Neural cell (in vitro differentiated cells): ENCODE measurements around the gene USP25. TPM values are rescaled to one million over a fixed set of nuclear protein-coding genes. Genes with fewer than 3 reads are reported as not detected.

Source experiments
- H2AFZ ChIP-seq: fragments of 200-600, 300-800 bp; sonication (generic), shearing (Covaris generic); 2 replicates; pipeline ENCODE4 v1.6.0; 2014; ENCODE audit warnings: low read depth, mild to moderate bottlenecking, antibody characterized with exemption, low read length, moderate library complexity
- H3F3A ChIP-seq: fragments of 200-600 bp; shearing (Covaris generic); 2 replicates; pipeline ENCODE4 v1.6.1; 2016; ENCODE audit warnings: mild to moderate bottlenecking, moderate library complexity, mixed read lengths, antibody characterized with exemption, low read length; ENCODE audit not compliant: insufficient read depth, poor library complexity, severe bottlenecking
- H3K27ac ChIP-seq: fragments of 200-600, 300-800 bp; sonication (generic), shearing (Covaris generic); 2 replicates; pipeline ENCODE4 v1.5.1; 2014; ENCODE audit warnings: mild to moderate bottlenecking, low read length, moderate library complexity
- H3K27me3 ChIP-seq: fragments of 300-800, 200-600 bp; sonication (generic), shearing (Covaris generic); 2 replicates; pipeline ENCODE4 v1.6.0; 2014; ENCODE audit warnings: mild to moderate bottlenecking, low read depth, low read length, moderate library complexity; ENCODE audit not compliant: insufficient read depth
- H3K36me3 ChIP-seq: fragments of 300-800, 200-600 bp; sonication (generic), shearing (Covaris generic); 2 replicates; pipeline ENCODE4 v1.5.1; 2014; ENCODE audit warnings: mild to moderate bottlenecking, antibody characterized with exemption, low read length, moderate library complexity; ENCODE audit not compliant: insufficient read depth
- H3K4me2 ChIP-seq: fragments of 300-800, 200-600 bp; sonication (generic), shearing (Covaris generic); 2 replicates; pipeline ENCODE4 v1.6.0; 2014; ENCODE audit warnings: mild to moderate bottlenecking, low read length
- H3K4me3 ChIP-seq: fragments of 300-800, 200-600 bp; sonication (generic), shearing (Covaris generic); 2 replicates; pipeline ENCODE4 v1.5.1; 2014; ENCODE audit warnings: mild to moderate bottlenecking, low read length, moderate library complexity
- H3K79me2 ChIP-seq: fragments of 200-600 bp; shearing (Covaris generic); replicated peaks from 2 replicates; pipeline ENCODE4 v1.6.0; 2014; ENCODE audit warnings: mild to moderate bottlenecking, low read length, moderate library complexity; ENCODE audit not compliant: insufficient read depth
- H3K9ac ChIP-seq: fragments of 300-800, 200-600 bp; sonication (generic), shearing (Covaris generic); 2 replicates; pipeline ENCODE4 v1.6.1; 2016; ENCODE audit warnings: mild to moderate bottlenecking, low read length, mixed read lengths
- H3K9me2 ChIP-seq: fragments of 200-600 bp; shearing (Covaris generic); 2 replicates; pipeline ENCODE4 v1.6.1; 2016; ENCODE audit warnings: mild to moderate bottlenecking, low read length, mixed read lengths; ENCODE audit not compliant: insufficient read depth
- H3K9me3 ChIP-seq: fragments of 200-600, 300-800 bp; sonication (generic), shearing (Covaris generic); 2 replicates; pipeline ENCODE4 v1.6.1; 2016; ENCODE audit warnings: mild to moderate bottlenecking, mixed run types, low read length, moderate library complexity, mixed read lengths
- H4K20me1 ChIP-seq: fragments of 200-600 bp; shearing (Covaris generic); 2 replicates; pipeline ENCODE4 v1.6.1; 2016; ENCODE audit warnings: mild to moderate bottlenecking, mixed run types; ENCODE audit not compliant: insufficient read depth
- EP300 ChIP-seq: fragments of 450-650 bp; conservative IDR thresholded peaks from 2 replicates; pipeline ENCODE4 v1.6.1; 2014; ENCODE audit warnings: antibody characterized with exemption, mild to moderate bottlenecking, moderate library complexity; ENCODE audit not compliant: poor library complexity, severe bottlenecking
- EZH2 ChIP-seq: fragments of 200-600, 300-800 bp; shearing (Covaris generic), sonication (generic); IDR thresholded peaks from 2 replicates; pipeline ENCODE4 v1.6.1; 2014; ENCODE audit warnings: antibody characterized with exemption, low read length, borderline replicate concordance, mild to moderate bottlenecking; ENCODE audit not compliant: insufficient read depth, poor library complexity, severe bottlenecking
- MXI1 ChIP-seq: fragments of 450-650 bp; conservative IDR thresholded peaks from 2 replicates; pipeline ENCODE4 v1.6.1; 2014; ENCODE audit warnings: antibody characterized with exemption, mild to moderate bottlenecking; ENCODE audit not compliant: poor library complexity, severe bottlenecking
- POLR2AphosphoS5 ChIP-seq: IDR thresholded peaks from 2 replicates; pipeline ENCODE4 v1.6.1; 2012
- RAD21 ChIP-seq: fragments of 450-650 bp; conservative IDR thresholded peaks from 2 replicates; pipeline ENCODE4 v1.6.1; 2014; ENCODE audit warnings: antibody characterized with exemption, mild to moderate bottlenecking, moderate library complexity
- SMC3 ChIP-seq: fragments of 450-650 bp; conservative IDR thresholded peaks from 2 replicates; pipeline ENCODE4 v1.6.1; 2014; ENCODE audit warnings: antibody characterized with exemption, mild to moderate bottlenecking, moderate library complexity; ENCODE audit not compliant: poor library complexity
- TAF1 ChIP-seq: IDR thresholded peaks from 2 replicates; pipeline ENCODE4 v1.6.1; 2012; ENCODE audit warnings: low read depth
- polyA plus RNA-seq: library from polyadenylated mRNA; depleted of rRNA; stranded (reverse); fragments of >200 nt; gene quantifications from 2 replicates; pipeline ENCODE4 v1.2.3, GENCODE V29; 2014
- TF ChIP-seq, protein P1 (sequence below): IDR thresholded peaks from 2 replicates; pipeline ENCODE4 v1.6.1; 2012; ENCODE audit warnings: borderline replicate concordance
- TF ChIP-seq, protein P2 (sequence below): fragments of 450-650 bp; IDR thresholded peaks from 2 replicates; pipeline ENCODE4 v1.5.1; 2014; ENCODE audit warnings: antibody characterized with exemption, mild to moderate bottlenecking, moderate library complexity; ENCODE audit not compliant: poor library complexity, severe bottlenecking

USP25 gene
- polyA plus RNA-seq, 1 donor from 2014 or later, result 19.2 TPM

DNA sequence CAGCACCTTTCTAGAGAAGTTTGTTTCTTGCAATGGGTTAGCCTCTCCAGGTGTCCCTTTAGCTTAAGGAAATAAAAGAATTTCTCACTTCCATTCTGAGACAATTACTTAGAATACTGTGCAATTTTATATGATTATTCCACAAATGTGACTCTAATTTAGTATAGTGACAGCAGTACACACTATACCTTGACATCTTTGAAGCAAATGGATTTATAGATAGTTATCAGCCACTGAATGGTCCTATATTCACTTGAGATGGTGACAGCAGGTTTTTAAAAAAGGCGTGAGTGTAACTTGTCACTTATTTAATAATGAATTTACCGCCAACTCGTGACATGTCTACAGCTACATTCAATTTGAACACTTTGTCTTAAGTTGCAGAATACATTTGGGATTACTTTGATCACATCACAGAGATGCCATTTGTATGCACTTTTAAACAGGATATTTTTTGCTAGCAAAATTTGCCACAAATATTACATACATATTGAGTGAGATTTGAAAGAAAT lies 71.6 kb downstream of the USP25 start:
- no peaks in the 10 kb centered on the region for H3K9me3 ChIP-seq
- H3K9ac ChIP-seq, result no peak overlapping the region
- H3K36me3 ChIP-seq, result no peaks in the 10 kb centered on the region
- H3K79me2 ChIP-seq, result no peaks in the 10 kb centered on the region
- TF ChIP-seq, protein P1, sequence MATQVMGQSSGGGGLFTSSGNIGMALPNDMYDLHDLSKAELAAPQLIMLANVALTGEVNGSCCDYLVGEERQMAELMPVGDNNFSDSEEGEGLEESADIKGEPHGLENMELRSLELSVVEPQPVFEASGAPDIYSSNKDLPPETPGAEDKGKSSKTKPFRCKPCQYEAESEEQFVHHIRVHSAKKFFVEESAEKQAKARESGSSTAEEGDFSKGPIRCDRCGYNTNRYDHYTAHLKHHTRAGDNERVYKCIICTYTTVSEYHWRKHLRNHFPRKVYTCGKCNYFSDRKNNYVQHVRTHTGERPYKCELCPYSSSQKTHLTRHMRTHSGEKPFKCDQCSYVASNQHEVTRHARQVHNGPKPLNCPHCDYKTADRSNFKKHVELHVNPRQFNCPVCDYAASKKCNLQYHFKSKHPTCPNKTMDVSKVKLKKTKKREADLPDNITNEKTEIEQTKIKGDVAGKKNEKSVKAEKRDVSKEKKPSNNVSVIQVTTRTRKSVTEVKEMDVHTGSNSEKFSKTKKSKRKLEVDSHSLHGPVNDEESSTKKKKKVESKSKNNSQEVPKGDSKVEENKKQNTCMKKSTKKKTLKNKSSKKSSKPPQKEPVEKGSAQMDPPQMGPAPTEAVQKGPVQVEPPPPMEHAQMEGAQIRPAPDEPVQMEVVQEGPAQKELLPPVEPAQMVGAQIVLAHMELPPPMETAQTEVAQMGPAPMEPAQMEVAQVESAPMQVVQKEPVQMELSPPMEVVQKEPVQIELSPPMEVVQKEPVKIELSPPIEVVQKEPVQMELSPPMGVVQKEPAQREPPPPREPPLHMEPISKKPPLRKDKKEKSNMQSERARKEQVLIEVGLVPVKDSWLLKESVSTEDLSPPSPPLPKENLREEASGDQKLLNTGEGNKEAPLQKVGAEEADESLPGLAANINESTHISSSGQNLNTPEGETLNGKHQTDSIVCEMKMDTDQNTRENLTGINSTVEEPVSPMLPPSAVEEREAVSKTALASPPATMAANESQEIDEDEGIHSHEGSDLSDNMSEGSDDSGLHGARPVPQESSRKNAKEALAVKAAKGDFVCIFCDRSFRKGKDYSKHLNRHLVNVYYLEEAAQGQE, result peak; percentile 54
- TF ChIP-seq POLR2AphosphoS5 (peak; percentile 92), EP300 (peak; percentile 97), EZH2 (no peak)
- no peaks in the 10 kb centered on the region for H3K9me2 ChIP-seq
- no peak overlapping the region for H3K4me3 ChIP-seq
- H4K20me1 ChIP-seq, result no peaks in the 10 kb centered on the region
- H2AFZ ChIP-seq, result no peak overlapping the region
- H3K27me3 ChIP-seq, result no peaks in the 10 kb centered on the region
- peak overlapping the region; percentile 12 for H3K27ac ChIP-seq
- H3F3A ChIP-seq, result no peaks in the 10 kb centered on the region
- no peak overlapping the region for H3K4me2 ChIP-seq

DNA sequence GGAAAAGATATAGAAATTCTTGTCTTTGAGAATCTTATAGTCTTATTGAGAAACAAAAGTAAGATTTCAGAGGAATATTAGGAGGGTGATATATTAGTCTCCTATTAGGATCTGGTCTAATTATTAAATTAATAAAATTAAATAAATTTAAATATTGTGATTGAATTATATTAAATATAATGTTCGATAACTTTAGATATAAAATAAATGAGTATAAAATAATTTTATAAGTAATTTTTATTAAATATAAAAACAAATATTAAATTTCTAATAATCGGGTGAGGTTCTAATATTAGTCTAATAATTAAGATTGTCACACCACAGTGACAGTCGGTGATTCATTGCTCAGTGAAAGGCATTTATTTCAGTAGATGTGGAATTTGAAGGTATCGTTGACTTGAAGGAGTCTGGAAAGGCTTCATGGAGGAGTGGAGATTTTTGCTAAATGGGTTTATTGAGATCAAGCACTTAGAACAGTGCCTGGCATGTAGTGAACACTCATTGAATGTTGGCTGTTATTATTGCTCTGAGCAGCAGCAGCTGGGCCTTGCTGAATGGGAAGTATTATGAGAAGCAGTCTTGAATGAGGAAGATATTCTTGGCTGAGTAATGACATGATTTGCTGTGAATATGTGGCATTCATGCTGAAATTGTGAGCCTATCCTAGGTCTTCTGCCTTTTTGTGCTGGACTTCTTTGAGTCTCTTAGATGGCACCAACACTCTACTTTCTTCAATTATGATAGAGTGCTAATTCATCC lies 74.6 kb downstream of the USP25 start:
- Histone ChIP-seq H3K27me3 (no peaks in the 10 kb centered on the region), H3K36me3 (no peaks in the 10 kb centered on the region), H3K9me3 (no peaks in the 10 kb centered on the region), H4K20me1 (no peaks in the 10 kb centered on the region), H3K9ac (no peak overlapping the region), H3K79me2 (no peaks in the 10 kb centered on the region), H2AFZ (no peak overlapping the region), H3K9me2 (no peaks in the 10 kb centered on the region), H3K4me3 (no peak overlapping the region), H3F3A (no peaks in the 10 kb centered on the region), H3K4me2 (no peak overlapping the region), H3K27ac (no peak overlapping the region)
- TF ChIP-seq, protein P2, sequence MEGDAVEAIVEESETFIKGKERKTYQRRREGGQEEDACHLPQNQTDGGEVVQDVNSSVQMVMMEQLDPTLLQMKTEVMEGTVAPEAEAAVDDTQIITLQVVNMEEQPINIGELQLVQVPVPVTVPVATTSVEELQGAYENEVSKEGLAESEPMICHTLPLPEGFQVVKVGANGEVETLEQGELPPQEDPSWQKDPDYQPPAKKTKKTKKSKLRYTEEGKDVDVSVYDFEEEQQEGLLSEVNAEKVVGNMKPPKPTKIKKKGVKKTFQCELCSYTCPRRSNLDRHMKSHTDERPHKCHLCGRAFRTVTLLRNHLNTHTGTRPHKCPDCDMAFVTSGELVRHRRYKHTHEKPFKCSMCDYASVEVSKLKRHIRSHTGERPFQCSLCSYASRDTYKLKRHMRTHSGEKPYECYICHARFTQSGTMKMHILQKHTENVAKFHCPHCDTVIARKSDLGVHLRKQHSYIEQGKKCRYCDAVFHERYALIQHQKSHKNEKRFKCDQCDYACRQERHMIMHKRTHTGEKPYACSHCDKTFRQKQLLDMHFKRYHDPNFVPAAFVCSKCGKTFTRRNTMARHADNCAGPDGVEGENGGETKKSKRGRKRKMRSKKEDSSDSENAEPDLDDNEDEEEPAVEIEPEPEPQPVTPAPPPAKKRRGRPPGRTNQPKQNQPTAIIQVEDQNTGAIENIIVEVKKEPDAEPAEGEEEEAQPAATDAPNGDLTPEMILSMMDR, result no peak
- TF ChIP-seq SMC3, result no peak
- no peak for TF ChIP-seq TAF1
- no peak for TF ChIP-seq EZH2
- TF ChIP-seq, protein P1, result no peak
- no peak for TF ChIP-seq POLR2AphosphoS5
- TF ChIP-seq EP300, result no peak
- no peak for TF ChIP-seq MXI1
- no peak for TF ChIP-seq RAD21
